IMR-90 (cell line): ENCODE results near the gene QSER1.

Experiments used
- CEBPB ChIP-seq: IDR thresholded peaks from 2 replicates; pipeline ENCODE4 v1.6.1; 2012; ENCODE audit warnings: low read depth, low read length, improper control_type of control experiment
- CTCF ChIP-seq: conservative IDR thresholded peaks from 2 replicates; pipeline ENCODE4 v1.5.1; 2012; ENCODE audit warnings: mild to moderate bottlenecking, low read depth, low read length, improper control_type of control experiment
- RAD21 ChIP-seq: IDR thresholded peaks from 2 replicates; pipeline ENCODE4 v1.6.1; 2012; ENCODE audit warnings: low read length, improper control_type of control experiment

GRCh38 chr11:32962016-32962415 is 69.4 kb downstream of the QSER1 start:
- TF ChIP-seq CTCF: no peak
- no peak for TF ChIP-seq CEBPB
- TF ChIP-seq RAD21: no peak
